IMR-90 (cell line): ENCODE measurements around the gene MAB21L4. TPM values are rescaled to one million over a fixed set of nuclear protein-coding genes. Genes with fewer than 3 reads are reported as not detected.

Experiments
- ATAC-seq: fragments of 200-7000 bp; cut with Tn5 transposase; 2 replicates; pipeline ENCODE4 v1.9.1; 2020; ENCODE audit warnings: low read depth, mild to moderate bottlenecking, moderate library complexity
- BruUV-seq: library from RNA; stranded (reverse); fragments of 400-500 nt; replicated peaks from 2 replicates; lab custom pipeline; 2021; lab: Mats Ljungman, UMichigan
- CTCF ChIA-PET: fragments of 300-600 bp; formaldehyde crosslinking; extraction: SDS; loops from one replicate; lab custom pipeline; 2021; ENCODE audit warnings: antibody characterized with exemption; lab: Yijun Ruan, JAX
- POLR2A ChIA-PET: fragments of 300-600 bp; sonication (Branson Sonifier 250); formaldehyde crosslinking; loops from one replicate; lab custom pipeline; 2022; ENCODE audit warnings: antibody characterized with exemption; ENCODE audit not compliant: unreplicated experiment; lab: Charles Lee
- DNase-seq: peaks from one replicate; pipeline ENCODE4 v3.0.0; 2013
- H2AFZ ChIP-seq: replicated peaks from 2 replicates; pipeline ENCODE3; 2013; ENCODE audit warnings: low read length, mild to moderate bottlenecking; ENCODE audit not compliant: poor library complexity
- H2AK5ac ChIP-seq: 2 replicates; pipeline ENCODE4 v1.6.1; 2013; ENCODE audit warnings: low read depth, low read length, inconsistent platforms
- H2AK9ac ChIP-seq: replicated peaks from 2 replicates; pipeline ENCODE3; 2013; ENCODE audit warnings: mild to moderate bottlenecking, low read depth, low read length, moderate library complexity; ENCODE audit not compliant: poor library complexity
- H2BK120ac ChIP-seq: 2 replicates; pipeline ENCODE4 v1.6.1; 2013; ENCODE audit warnings: low read depth, low read length, inconsistent platforms
- H2BK15ac ChIP-seq: 3 replicates; pipeline ENCODE4 v1.6.1; 2013; ENCODE audit warnings: low read depth, low read length, inconsistent platforms
- H2BK20ac ChIP-seq: 2 replicates; pipeline ENCODE4 v1.6.1; 2013; ENCODE audit warnings: low read depth, mild to moderate bottlenecking, inconsistent platforms, low read length, moderate library complexity
- H2BK5ac ChIP-seq: 2 replicates; pipeline ENCODE4 v1.6.1; 2013; ENCODE audit warnings: mild to moderate bottlenecking, low read depth, low read length, inconsistent platforms; ENCODE audit not compliant: poor library complexity, severe bottlenecking
- H3K14ac ChIP-seq: replicated peaks from 2 replicates; pipeline ENCODE4 v1.6.1; 2013; ENCODE audit warnings: low read depth, low read length, inconsistent platforms
- H3K18ac ChIP-seq: 2 replicates; pipeline ENCODE4 v1.6.1; 2013; ENCODE audit warnings: low read depth, low read length, control low read depth
- H3K23ac ChIP-seq: 2 replicates; pipeline ENCODE4 v1.6.1; 2013; ENCODE audit warnings: low read depth, low read length, inconsistent platforms
- H3K27ac ChIP-seq: 2 replicates; pipeline ENCODE4 v1.5.1; 2013; ENCODE audit warnings: mild to moderate bottlenecking, control low read depth, low read length; ENCODE audit not compliant: insufficient read depth
- H3K27me3 ChIP-seq: 2 replicates; pipeline ENCODE4 v1.6.1; 2013; ENCODE audit warnings: low read length; ENCODE audit not compliant: control insufficient read depth, insufficient read depth
- H3K36me3 ChIP-seq: 2 replicates; pipeline ENCODE4 v1.6.1; 2013; ENCODE audit warnings: low read length, mixed read lengths; ENCODE audit not compliant: control insufficient read depth, insufficient read depth
- H3K4ac ChIP-seq: 2 replicates; pipeline ENCODE4 v1.6.1; 2013; ENCODE audit warnings: low read depth, low read length, inconsistent platforms
- H3K4me1 ChIP-seq: 2 replicates; pipeline ENCODE4 v1.6.1; 2013; ENCODE audit warnings: low read length, mixed read lengths; ENCODE audit not compliant: control insufficient read depth, insufficient read depth
- H3K4me2 ChIP-seq: 2 replicates; pipeline ENCODE4 v1.6.1; 2013; ENCODE audit warnings: low read depth, mild to moderate bottlenecking, control low read depth, low read length, moderate library complexity
- H3K4me3 ChIP-seq: 2 replicates; pipeline ENCODE4 v1.5.1; 2013; ENCODE audit warnings: low read depth, mild to moderate bottlenecking, control low read depth, low read length, moderate library complexity; ENCODE audit not compliant: insufficient read depth
- H3K56ac ChIP-seq: 2 replicates; pipeline ENCODE4 v1.6.1; 2013; ENCODE audit warnings: low read length, inconsistent platforms; ENCODE audit not compliant: insufficient read depth; ENCODE audit errors: extremely low read depth
- H3K79me1 ChIP-seq, 2 experiments: 2 replicates each; pipeline ENCODE4 v1.6.1; 2013; ENCODE audit warnings: low read length in 2 of 2, inconsistent platforms in 1 of 2, low read depth in 1 of 2
- H3K9ac ChIP-seq: 2 replicates; pipeline ENCODE4 v1.6.1; 2013; ENCODE audit warnings: low read depth, low read length, control low read depth
- H3K9me1 ChIP-seq: 2 replicates; pipeline ENCODE4 v1.6.1; 2013; ENCODE audit warnings: low read length, inconsistent platforms; ENCODE audit not compliant: insufficient read depth
- H3K9me3 ChIP-seq: 2 replicates; pipeline ENCODE4 v1.6.1; 2013; ENCODE audit warnings: low read length; ENCODE audit not compliant: control insufficient read depth, insufficient read depth
- H4K20me1 ChIP-seq: 2 replicates; pipeline ENCODE4 v1.6.1; 2013; ENCODE audit warnings: low read length, inconsistent platforms; ENCODE audit not compliant: insufficient read depth
- H4K5ac ChIP-seq: 2 replicates; pipeline ENCODE4 v1.6.1; 2013; ENCODE audit warnings: mild to moderate bottlenecking, low read depth, low read length, control low read depth
- H4K8ac ChIP-seq, 2 experiments: 2 replicates each; pipeline ENCODE4 v1.6.1; 2013; ENCODE audit warnings: low read depth in 2 of 2, low read length in 2 of 2, control low read depth in 1 of 2, inconsistent platforms in 1 of 2
- H4K91ac ChIP-seq: 2 replicates; pipeline ENCODE4 v1.6.1; 2013; ENCODE audit warnings: low read depth, low read length, inconsistent platforms; ENCODE audit not compliant: insufficient read depth
- BHLHE40 ChIP-seq: fragments of 150-350 bp; IDR thresholded peaks from 2 replicates; pipeline ENCODE4 v1.6.1; 2016; ENCODE audit warnings: mild to moderate bottlenecking, low read depth, low read length
- MXI1 ChIP-seq: IDR thresholded peaks from 2 replicates; pipeline ENCODE4 v1.6.1; 2012; ENCODE audit warnings: low read depth, mild to moderate bottlenecking, low read length, moderate library complexity, borderline replicate concordance
- RFX5 ChIP-seq: IDR thresholded peaks from 2 replicates; pipeline ENCODE4 v1.8.0; 2012; ENCODE audit warnings: low read depth, mild to moderate bottlenecking, low read length, moderate library complexity
- WGBS, 2 experiments: methylation state at CpG; one replicate each; pipeline versions ENCODE4 v1.1.5 to v1.1.7; 2013; ENCODE audit warnings: missing lambda C conversion rate in 2 of 2; ENCODE audit not compliant: insufficient read length in 1 of 2; ENCODE audit errors: extremely low coverage in 2 of 2; 5-methylcytosine and 5-hydroxymethylcytosine counted together
- dilution Hi-C: fragments of 300-500 bp; cut with HindIII; formaldehyde crosslinking; loops from one replicate; pipeline ENCODE4 v1.14.3; 2018; ENCODE audit warnings: low sequenced_read_pairs; ENCODE audit not compliant: unreplicated experiment
- in situ Hi-C: fragments of 300-500 bp; cut with MboI; formaldehyde crosslinking; loops from 3 replicates; pipeline ENCODE4 v1.14.3; 2019; ENCODE audit warnings: low sequenced_read_pairs, inconsistent platforms, mixed read lengths
- intact Hi-C: fragments of 100-400 bp; cut with micrococcal nuclease; formaldehyde crosslinking; loops from 2 replicates; pipeline ENCODE4 v1.10.0; 2022
- polyA plus RNA-seq, 3 experiments: library from polyadenylated mRNA; depleted of rRNA; stranded (reverse); fragments of >200 nt; gene quantifications; 2 replicates each; pipeline ENCODE4 v1.2.3, GENCODE V29; 2012; ENCODE audit warnings: low replicate concordance in 1 of 3
- total RNA-seq: library from RNA; depleted of rRNA; stranded (reverse); fragments of >200 nt; gene quantifications from 2 replicates; pipeline ENCODE4 v1.2.3, GENCODE V29; 2012

MAB21L4 gene
- total and polyA plus RNA-seq, 2 of the 4 experiments (the other 2 are of a cell fraction): not detected

- Histone ChIP-seq H2AFZ (no peak overlapping the region), H3K9ac (no peak overlapping the region), H3K79me1 (no peaks in the 10 kb centered on the region), H4K5ac (no peak overlapping the region), H3K36me3 (no peaks in the 10 kb centered on the region), H2BK15ac (no peak overlapping the region), H3K4ac (no peak overlapping the region), H3K9me3 (no peaks in the 10 kb centered on the region), H4K91ac (no peak overlapping the region), H3K27me3 (peaks cover 8% of the 10 kb centered on the region; the same call in 1 of the 2 replicates), H3K18ac (no peak overlapping the region), H2AK5ac (no peak overlapping the region), H4K8ac (no peak overlapping the region), H3K27ac (no peak overlapping the region), H3K4me3 (no peak overlapping the region), H2BK5ac (no peak overlapping the region), H3K23ac (no peak overlapping the region), H3K4me2 (no peak overlapping the region), H3K9me1 (no peaks in the 10 kb centered on the region), H2BK20ac (no peak overlapping the region), H3K4me1 (no peaks in the 10 kb centered on the region), H3K56ac (no peak overlapping the region), H2AK9ac (no peak overlapping the region), H3K14ac (no peak overlapping the region), H4K20me1 (no peaks in the 10 kb centered on the region), H2BK120ac (no peak overlapping the region)
- intact Hi-C loops (no loop called here), in situ Hi-C loops (no loop called here), dilution Hi-C loops (no loop called here)
- ATAC-seq (no peak), DNase-seq (no peak)
- ChIA-PET CTCF (no interaction called here), POLR2A (no interaction called here)
- TF ChIP-seq BHLHE40 (no peak), MXI1 (no peak), RFX5 (no peak)
- WGBS, 2 experiments: 81% methylated on average over 5 of the region's 13 CpGs; no CpG with 5 or more reads in 1 of the 2 experiments
- BruUV-seq: no TSS peak
These were observed 9.3 kb upstream of the MAB21L4 start for GRCh38 chr2:240905176-240905781.
